ENCODE results near the gene MYO5B. TPM values are rescaled to one million over a fixed set of nuclear protein-coding genes. Genes with fewer than 3 reads are reported as not detected.

The MYO5B gene
- total RNA-seq, 1 donor = under 0.01 TPM

DNA sequence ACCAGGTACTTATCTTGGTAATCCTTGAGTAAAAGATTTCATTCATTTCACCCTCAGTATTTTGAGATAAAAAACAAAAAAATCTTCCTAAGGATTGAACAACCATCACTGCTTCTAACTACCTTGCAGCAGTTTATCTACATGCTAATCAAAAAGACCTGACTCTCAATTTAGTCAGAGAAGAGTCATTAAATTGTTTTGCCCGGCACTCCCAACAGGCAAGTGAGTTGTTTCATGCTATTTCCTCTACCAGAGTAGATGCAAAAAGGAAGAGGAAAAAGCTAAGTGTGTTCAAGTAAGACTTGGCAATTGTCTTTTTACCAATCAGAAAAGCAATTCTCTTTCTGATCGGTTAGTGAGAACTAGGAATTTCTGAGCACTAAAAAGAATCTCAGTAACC lies 39.5 kb downstream of the MYO5B start:
- TF ChIP-seq, protein P1, sequence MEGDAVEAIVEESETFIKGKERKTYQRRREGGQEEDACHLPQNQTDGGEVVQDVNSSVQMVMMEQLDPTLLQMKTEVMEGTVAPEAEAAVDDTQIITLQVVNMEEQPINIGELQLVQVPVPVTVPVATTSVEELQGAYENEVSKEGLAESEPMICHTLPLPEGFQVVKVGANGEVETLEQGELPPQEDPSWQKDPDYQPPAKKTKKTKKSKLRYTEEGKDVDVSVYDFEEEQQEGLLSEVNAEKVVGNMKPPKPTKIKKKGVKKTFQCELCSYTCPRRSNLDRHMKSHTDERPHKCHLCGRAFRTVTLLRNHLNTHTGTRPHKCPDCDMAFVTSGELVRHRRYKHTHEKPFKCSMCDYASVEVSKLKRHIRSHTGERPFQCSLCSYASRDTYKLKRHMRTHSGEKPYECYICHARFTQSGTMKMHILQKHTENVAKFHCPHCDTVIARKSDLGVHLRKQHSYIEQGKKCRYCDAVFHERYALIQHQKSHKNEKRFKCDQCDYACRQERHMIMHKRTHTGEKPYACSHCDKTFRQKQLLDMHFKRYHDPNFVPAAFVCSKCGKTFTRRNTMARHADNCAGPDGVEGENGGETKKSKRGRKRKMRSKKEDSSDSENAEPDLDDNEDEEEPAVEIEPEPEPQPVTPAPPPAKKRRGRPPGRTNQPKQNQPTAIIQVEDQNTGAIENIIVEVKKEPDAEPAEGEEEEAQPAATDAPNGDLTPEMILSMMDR (IDR thresholded peaks at IDR 0.05; ENCODE audit: insufficient read depth, low read depth, low read length) = no peak
- H3K4me3 ChIP-seq (ENCODE audit: low read depth, low read length) = no peak overlapping the region
- DNase-seq (ENCODE audit: low read depth) = no peak

DNA sequence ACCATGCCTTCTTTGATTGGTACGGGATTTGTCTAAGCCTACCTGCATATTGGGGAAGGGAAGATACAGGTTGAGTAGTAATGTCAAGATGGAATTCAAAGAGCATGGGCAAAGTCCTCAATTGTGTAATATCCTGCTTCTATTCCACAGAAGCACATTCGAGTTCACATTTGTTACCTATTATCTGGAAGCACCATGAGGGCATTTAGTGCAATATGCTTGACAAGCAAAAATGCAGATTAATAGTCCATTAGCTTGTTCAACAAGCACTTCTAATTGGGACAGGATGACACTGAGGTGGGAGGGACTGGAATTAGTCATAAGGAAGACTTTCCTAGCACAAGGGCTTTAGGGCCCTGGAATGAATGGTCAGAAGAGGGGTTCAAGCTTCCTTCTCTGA lies 40.5 kb downstream of the MYO5B start:
- DNase-seq (ENCODE audit: low read depth) = no peak
- H3K4me3 ChIP-seq (ENCODE audit: low read depth, low read length) = no peak overlapping the region
- TF ChIP-seq, protein P1 (IDR thresholded peaks at IDR 0.05; ENCODE audit: insufficient read depth, low read depth, low read length) = no peak

DNA sequence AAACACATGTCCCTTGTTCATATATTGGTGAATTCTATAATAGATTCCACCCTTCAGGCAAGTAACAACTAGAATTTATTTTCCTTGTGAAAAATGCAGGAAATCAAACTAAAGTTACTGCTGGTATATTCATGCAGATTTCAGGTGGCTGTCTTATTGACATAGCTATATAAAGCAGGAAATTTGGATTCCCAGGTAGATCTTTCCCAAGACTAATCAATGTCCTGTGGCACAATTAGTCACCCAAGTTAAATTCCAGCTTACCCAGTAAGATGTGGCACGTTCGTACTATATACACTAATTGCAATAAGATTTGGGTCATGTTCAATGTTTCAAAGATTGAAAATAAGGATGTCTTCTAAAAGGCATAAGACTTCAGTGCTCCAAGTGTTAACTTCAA lies 42.0 kb downstream of the MYO5B start:
- no peak overlapping the region for H3K4me3 ChIP-seq (ENCODE audit: low read depth, low read length)
- TF ChIP-seq, protein P1 (IDR thresholded peaks at IDR 0.05; ENCODE audit: insufficient read depth, low read depth, low read length) = no peak
- no peak for DNase-seq (ENCODE audit: low read depth)

DNA sequence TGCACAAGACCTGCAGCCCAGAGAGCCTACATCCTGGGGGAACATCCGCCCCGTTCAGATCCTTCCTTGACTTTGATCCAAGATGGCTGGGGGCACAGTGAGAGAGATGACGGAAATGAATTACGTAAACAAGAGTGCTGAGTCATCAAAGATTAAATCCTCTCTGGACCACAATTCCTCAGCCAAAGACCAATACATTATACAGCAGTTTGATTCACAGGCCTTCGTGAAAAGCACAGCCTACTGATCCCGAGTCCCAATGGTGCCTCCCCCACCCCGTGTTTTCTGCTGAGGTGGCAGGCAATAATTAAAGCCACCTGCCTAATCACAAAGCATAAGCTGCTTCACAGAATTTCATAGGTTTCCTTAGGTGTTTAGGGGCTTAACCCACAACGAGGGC lies 43.0 kb downstream of the MYO5B start:
- TF ChIP-seq, protein P1 (IDR thresholded peaks at IDR 0.05; ENCODE audit: insufficient read depth, low read depth, low read length) = no peak
- H3K4me3 ChIP-seq (ENCODE audit: low read depth, low read length) = no peak overlapping the region
- peak; percentile 25 for DNase-seq (ENCODE audit: low read depth)

DNA sequence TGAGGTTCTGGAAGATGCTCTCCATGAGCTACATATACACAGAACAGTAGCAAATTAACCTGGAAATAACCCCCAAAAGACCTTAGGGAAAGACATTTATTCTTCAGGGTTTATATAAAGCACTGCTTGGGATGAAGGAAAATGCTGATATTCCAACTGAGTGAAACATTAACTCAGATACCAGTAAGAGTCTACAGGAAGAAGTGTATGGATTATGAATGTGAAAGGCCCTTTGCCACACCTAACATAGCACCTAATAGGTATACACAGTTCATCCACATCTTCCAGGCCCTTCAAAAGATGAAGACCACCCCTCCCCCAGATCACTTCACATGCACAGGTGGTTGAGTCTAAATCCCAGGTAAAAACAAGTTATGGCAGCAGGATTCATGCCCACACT lies 50.4 kb downstream of the MYO5B start:
- DNase-seq (ENCODE audit: low read depth) = no peak
- H3K4me3 ChIP-seq (ENCODE audit: low read depth, low read length) = no peak overlapping the region
- TF ChIP-seq, protein P1 (IDR thresholded peaks at IDR 0.05; ENCODE audit: insufficient read depth, low read depth, low read length) = no peak

DNA sequence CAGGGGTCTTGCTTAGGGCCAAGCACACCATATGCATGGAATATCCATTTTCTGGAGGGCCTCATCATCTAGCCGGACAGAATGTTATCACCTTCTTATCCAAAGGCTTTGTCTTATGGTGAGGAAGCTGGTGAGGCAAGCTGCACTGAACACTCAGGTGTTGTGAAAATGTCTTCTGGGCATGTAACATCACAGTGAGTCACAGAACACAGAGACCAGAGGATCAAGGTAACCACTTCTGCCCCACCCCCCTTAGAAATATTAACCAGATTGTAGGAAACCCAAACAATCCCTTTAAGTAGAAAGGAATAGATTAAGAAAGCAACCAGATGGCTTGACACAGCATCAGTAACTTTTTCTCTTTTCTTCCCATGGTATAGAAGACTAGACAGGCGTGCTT lies 51.1 kb downstream of the MYO5B start:
- H3K4me3 ChIP-seq (ENCODE audit: low read depth, low read length) = no peak overlapping the region
- no peak for DNase-seq (ENCODE audit: low read depth)

DNA sequence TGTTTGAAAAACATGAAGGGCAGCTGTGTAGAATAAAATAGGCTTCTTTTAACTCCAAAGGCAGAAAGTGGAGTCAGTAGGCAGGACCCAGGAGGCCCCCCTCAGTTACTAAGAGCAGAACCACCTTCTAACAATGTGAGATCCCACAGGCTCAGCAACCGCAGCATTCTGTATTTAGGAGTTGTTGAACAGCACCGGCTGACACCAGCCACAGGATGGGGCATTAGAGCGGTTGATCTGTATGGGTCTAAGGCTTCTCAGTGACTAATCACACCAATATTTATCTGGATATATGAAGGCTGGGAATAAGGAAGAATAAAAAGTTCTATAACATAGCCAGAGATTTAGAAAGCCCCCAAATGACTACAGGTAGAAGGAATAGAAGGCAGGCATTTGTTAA lies 51.7 kb downstream of the MYO5B start:
- no peak for DNase-seq (ENCODE audit: low read depth)
- TF ChIP-seq, protein P1 (IDR thresholded peaks at IDR 0.05; ENCODE audit: insufficient read depth, low read depth, low read length) = no peak
- H3K4me3 ChIP-seq (ENCODE audit: low read depth, low read length) = no peak overlapping the region

More for the DNA sequence above, 51.1 kb downstream of the MYO5B start:
- TF ChIP-seq, protein P1 (IDR thresholded peaks at IDR 0.05; ENCODE audit: insufficient read depth, low read depth, low read length) = no peak
